GM12878 (cell line): ENCODE measurements around the gene COL5A1. TPM values are rescaled to one million over a fixed set of nuclear protein-coding genes. Genes with fewer than 3 reads are reported as not detected.

Source experiments
- ATAC-seq: fragments of 200-7000 bp; cut with Tn5 transposase; 3 replicates; pipeline ENCODE4 v1.9.1; 2020; ENCODE audit warnings: mild to moderate bottlenecking, moderate library complexity
- BruUV-seq: library from RNA; stranded (reverse); fragments of 400-500 nt; replicated peaks from 2 replicates; lab custom pipeline; 2021; lab: Mats Ljungman, UMichigan
- CTCF ChIA-PET: fragments of 300-600 bp; sonication (Branson Sonifier 250); formaldehyde crosslinking; extraction: SDS; loops from one replicate; lab custom pipeline; 2021; ENCODE audit warnings: inconsistent platforms; lab: Yijun Ruan, JAX
- POLR2A ChIA-PET: fragments of 350-600 bp; formaldehyde crosslinking; extraction: SDS; loops from one replicate; lab custom pipeline; 2021; ENCODE audit warnings: inconsistent platforms; lab: Charles Lee
- RAD21 ChIA-PET: fragments of 300-600 bp; sonication (Branson Sonifier 250); formaldehyde crosslinking; loops from one replicate; lab custom pipeline; 2023; ENCODE audit warnings: antibody characterized with exemption; ENCODE audit not compliant: unreplicated experiment; lab: Charles Lee
- SMC1A ChIA-PET: fragments of 300-600 bp; sonication (Branson Sonifier 250); formaldehyde crosslinking; loops from one replicate; lab custom pipeline; 2023; ENCODE audit not compliant: unreplicated experiment, uncharacterized antibody; lab: Charles Lee
- DNase-seq: peaks from one replicate; pipeline ENCODE4 v3.0.0-alpha.2; 2011; ENCODE audit warnings: low read depth, low spot score
- FAIRE-seq: peaks from 3 replicates; lab custom pipeline; 2011; peaks lifted over from hg19 to GRCh38; lab: Jason Lieb, UNC
- H2AFZ ChIP-seq: 2 replicates; pipeline ENCODE4 v1.6.0; 2011; ENCODE audit warnings: low read depth, low read length, control low read depth; ENCODE audit not compliant: control insufficient read depth
- H3K27ac ChIP-seq: 2 replicates; pipeline ENCODE4 v1.5.1; 2011; ENCODE audit warnings: control low read depth; ENCODE audit not compliant: control insufficient read depth, insufficient read depth
- H3K27me3 ChIP-seq, 2 experiments: replicated peaks in 1 of 2; 2 replicates each; pipeline versions ENCODE4 v1.6.0 to v1.6.1; 2011; ENCODE audit warnings: low read length in 1 of 2; ENCODE audit not compliant: control insufficient read depth in 2 of 2, insufficient read depth in 2 of 2
- H3K36me3 ChIP-seq, 2 experiments: 2 replicates each; pipeline ENCODE4 v1.5.1; 2011; ENCODE audit warnings: low read length in 1 of 2; ENCODE audit not compliant: control insufficient read depth in 2 of 2, insufficient read depth in 2 of 2
- H3K4me1 ChIP-seq: 2 replicates; pipeline ENCODE4 v1.6.1; 2011; ENCODE audit warnings: mild to moderate bottlenecking, low read length, moderate library complexity, mixed read lengths; ENCODE audit not compliant: control insufficient read depth, insufficient read depth
- H3K4me2 ChIP-seq: 2 replicates; pipeline ENCODE4 v1.6.0; 2011; ENCODE audit warnings: control low read depth; ENCODE audit not compliant: control insufficient read depth, insufficient read depth
- H3K4me3 ChIP-seq: fragments of 200-600 bp; sonication (generic); 2 replicates; pipeline ENCODE4 v1.5.1; 2016
- H3K79me2 ChIP-seq: 2 replicates; pipeline ENCODE4 v1.6.0; 2011; ENCODE audit warnings: low read length; ENCODE audit not compliant: control insufficient read depth, insufficient read depth
- H3K9ac ChIP-seq: 2 replicates; pipeline ENCODE4 v1.8.0; 2011; ENCODE audit warnings: low read length, control low read depth, mixed read lengths; ENCODE audit not compliant: control insufficient read depth, insufficient read depth
- H3K9me3 ChIP-seq: replicated peaks from 3 replicates; pipeline ENCODE4 v1.5.1; 2011; ENCODE audit warnings: mild to moderate bottlenecking, low read length; ENCODE audit not compliant: control insufficient read depth, insufficient read depth
- H4K20me1 ChIP-seq: 2 replicates; pipeline ENCODE4 v1.6.0; 2011; ENCODE audit not compliant: control insufficient read depth, insufficient read depth
- ATF3 ChIP-seq: IDR thresholded peaks from 2 replicates; pipeline ENCODE4 v1.6.1; 2011; ENCODE audit warnings: low read depth, mild to moderate bottlenecking, low read length, moderate library complexity, borderline replicate concordance; ENCODE audit errors: extremely low read depth
- CHD2 ChIP-seq: IDR thresholded peaks from 2 replicates; pipeline ENCODE4 v1.6.1; 2011; ENCODE audit warnings: low read depth, low read length, improper control_type of control experiment, borderline replicate concordance
- E4F1 ChIP-seq: fragments of 450-650 bp; IDR thresholded peaks from 2 replicates; pipeline ENCODE4 v1.6.1; 2018; ENCODE audit warnings: borderline replicate concordance, mild to moderate bottlenecking; ENCODE audit not compliant: partially characterized antibody
- SIN3A ChIP-seq: IDR thresholded peaks from 2 replicates; pipeline ENCODE4 v1.6.1; 2012; ENCODE audit warnings: low read depth, low read length, improper control_type of control experiment
- SMAD5 ChIP-seq: IDR thresholded peaks from 2 replicates; pipeline ENCODE4 v1.6.1; 2016; ENCODE audit warnings: antibody characterized with exemption, low read depth
- YBX1 ChIP-seq: fragments of 450-650 bp; IDR thresholded peaks from 2 replicates; pipeline ENCODE4 v1.6.1; 2016; ENCODE audit warnings: antibody characterized with exemption
- ZBTB11 ChIP-seq: fragments of 450-650 bp; formaldehyde crosslinking; IDR thresholded peaks from 2 replicates; pipeline ENCODE4 v1.5.0; 2022; ENCODE audit warnings: mild to moderate bottlenecking, missing genetic modification characterization
- WGBS: methylation state at CpG from one replicate; pipeline ENCODE4 v1.1.6; 2016; ENCODE audit warnings: low lambda C conversion rate; ENCODE audit not compliant: insufficient replicate concordance, insufficient coverage; ENCODE audit errors: missing lambda C conversion rate; 5-methylcytosine and 5-hydroxymethylcytosine counted together
- in situ Hi-C: fragments of 300-500 bp; cut with MboI; formaldehyde crosslinking; loops from 9 replicates; pipeline ENCODE4 v1.14.3; 2018; ENCODE audit warnings: mixed read lengths
- intact Hi-C: fragments of 100-400 bp; cut with micrococcal nuclease; formaldehyde crosslinking; loops from one replicate; pipeline ENCODE4 v1.14.2; 2022; ENCODE audit not compliant: unreplicated experiment
- polyA plus RNA-seq, 11 experiments: library from polyadenylated mRNA; depleted of rRNA in 4 of 11; unstranded in 6 of 11; stranded (reverse) in 5 of 11; fragments of >200 nt; fragmentation: Nextera tagmentation in 4 of 11; fragmentation: Illumina TruSeq in 1 of 11; extraction: Ambion mirVana in 4 of 11; extraction: Trizol in 1 of 11; gene quantifications; 1 replicate in 1 of 11; 2 replicates in 10 of 11; pipeline versions ENCODE4 v1.2.1 to v1.2.3, GENCODE V29; 2011 to 2016; ENCODE audit warnings: inconsistent platforms in 2 of 11, missing spikeins in 2 of 11, low read depth in 1 of 11
- total RNA-seq, 4 experiments: library from RNA; depleted of rRNA in 3 of 4; stranded (reverse); fragments of >200 nt in 3 of 4; fragmentation: Illumina TruSeq in 1 of 4; extraction: Trizol in 1 of 4; gene quantifications; 2 replicates each; pipeline versions ENCODE4 v1.2.1 to v1.2.3, GENCODE V29; 2013 to 2021

COL5A1 gene
- total and polyA plus RNA-seq, 10 of the 15 experiments (the other 5 are each of a cell fraction or from before 2014, with no cell fraction given): under 0.01 to 0.15 (median 0.13) TPM; not detected in 4

DNA sequence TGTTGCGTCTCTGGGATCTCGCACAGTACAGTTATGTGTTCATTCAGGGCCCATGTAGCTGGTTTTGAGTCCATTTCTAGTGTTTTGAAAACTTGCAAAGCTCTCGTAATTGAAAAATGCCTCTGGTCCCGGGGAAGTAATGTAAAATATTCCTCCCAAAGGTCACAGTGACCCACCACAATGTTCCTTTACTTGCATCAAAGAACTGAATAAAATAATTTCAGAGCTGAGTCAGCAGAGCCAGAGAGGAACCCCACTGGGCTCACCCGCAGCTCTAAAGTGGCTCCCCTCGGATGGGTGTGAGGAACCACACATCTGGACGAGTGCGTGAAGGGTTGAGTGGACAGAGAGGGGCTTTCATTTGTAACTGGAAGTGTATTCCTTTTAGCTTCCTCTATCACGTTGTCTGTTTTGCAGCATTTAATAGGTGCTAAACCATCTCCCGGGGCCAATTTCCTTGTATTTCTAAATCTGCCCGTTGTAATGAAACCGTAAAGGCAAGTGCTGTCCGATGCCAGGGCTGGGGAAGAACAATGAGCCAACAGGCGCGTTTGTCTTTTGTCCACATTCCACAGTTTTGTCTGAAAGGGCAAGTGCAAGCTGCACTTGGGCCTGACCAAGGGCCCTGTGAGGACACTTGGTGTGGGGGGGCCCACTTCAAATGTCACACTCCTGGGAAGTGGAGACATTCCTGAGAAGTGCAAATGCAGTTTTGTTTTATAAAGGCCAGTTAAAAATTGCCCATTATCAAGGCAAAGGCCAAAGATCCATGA lies 29.9 kb downstream of the COL5A1 start:
- RAD21 ChIA-PET: no interaction called here
- in situ Hi-C loops: no loop called here

More for the DNA sequence above, 29.9 kb downstream of the COL5A1 start:
- Histone ChIP-seq H3K27me3 (no peaks in the 10 kb centered on the region), H2AFZ (no peak overlapping the region), H3K36me3 (no peaks in the 10 kb centered on the region), H4K20me1 (no peaks in the 10 kb centered on the region), H3K79me2 (no peaks in the 10 kb centered on the region), H3K9ac (no peak overlapping the region)
- CTCF ChIA-PET: no interaction called here
- no peak for ATAC-seq
- POLR2A ChIA-PET: no interaction called here
- BruUV-seq: no TSS peak
- TF ChIP-seq ZBTB11 (CRISPR knock-in tag) (no peak), SMAD5 (no peak), ATF3 (no peak), SIN3A (no peak), E4F1 (no peak), CHD2 (no peak), YBX1 (no peak)
- TF ChIP-seq, all 136 proteins: peak for 0
- FAIRE-seq (no peak), DNase-seq (no peak)
- Histone ChIP-seq H3K4me3 (no peak overlapping the region), H3K27ac (no peak overlapping the region), H3K9me3 (no peaks in the 10 kb centered on the region), H3K4me2 (no peak overlapping the region), H3K4me1 (no peaks in the 10 kb centered on the region)
- WGBS: 46% methylated on average over 15 of the region's 15 CpGs
- intact Hi-C loops: no loop called here
- SMC1A ChIA-PET: no interaction called here
